Frontal cortex (tissue), 4 donors: ENCODE data around the gene PRPF40B. TPM values are rescaled to one million over a fixed set of nuclear protein-coding genes. Genes with fewer than 3 reads are reported as not detected.

ENCODE experiments used
- DNase-seq, 2 donors: peaks; one replicate each; pipeline ENCODE4 v3.0.0; 2012; ENCODE audit warnings: low spot score in 2 of 2
- FAIRE-seq: peaks from 2 replicates; lab custom pipeline; 2012; peaks lifted over from hg19 to GRCh38; lab: Jason Lieb, UNC
- total RNA-seq: library from RNA; depleted of rRNA; stranded (reverse); fragments of >200 nt; gene quantifications from one replicate; pipeline ENCODE4 v1.2.3, GENCODE V29; 2014
- donor health status: control.
- donor health status: control.
- donor health status: control.

The PRPF40B gene
- total RNA-seq, 1 donor from 2014 or later, result 19.2 TPM

- no peak for DNase-seq
- no peak for FAIRE-seq
Measured at GRCh38 chr12:49633703-49634345, 10.5 kb downstream of the PRPF40B start.

GRCh38 chr12:49635036-49635435 lies 11.7 kb downstream of the PRPF40B start:
- DNase-seq (no peak), FAIRE-seq (no peak)

- FAIRE-seq, result no peak
- no peak for DNase-seq
Measured at GRCh38 chr12:49635656-49636055, 12.3 kb downstream of the PRPF40B start.

GRCh38 chr12:49636574-49636973 lies 13.2 kb downstream of the PRPF40B start:
- FAIRE-seq (no peak), DNase-seq (no peak)

GRCh38 chr12:49636979-49637755 lies 13.8 kb downstream of the PRPF40B start:
- DNase-seq (peak; percentile 66 to 81), FAIRE-seq (no peak)

- FAIRE-seq (no peak), DNase-seq (no peak)
Measured at GRCh38 chr12:49641748-49642369, 18.5 kb downstream of the PRPF40B start.

GRCh38 chr12:49642370-49642802 lies 19.0 kb downstream of the PRPF40B start:
- FAIRE-seq, result no peak

GRCh38 chr12:49643135-49643534 lies 19.8 kb downstream of the PRPF40B start:
- DNase-seq (no peak), FAIRE-seq (no peak)

More at GRCh38 chr12:49642370-49642802, 19.0 kb downstream of the PRPF40B start:
- DNase-seq, result no peak

GRCh38 chr12:49643961-49644619 lies 20.7 kb downstream of the PRPF40B start:
- FAIRE-seq, result no peak
- DNase-seq, result no peak

- peak; percentile 17 for FAIRE-seq
Measured at GRCh38 chr12:49644620-49644994, 21.2 kb downstream of the PRPF40B start.

GRCh38 chr12:49645146-49646039 lies 22.0 kb downstream of the PRPF40B start:
- FAIRE-seq, result no peak

More at GRCh38 chr12:49644620-49644994, 21.2 kb downstream of the PRPF40B start:
- DNase-seq, result peak; percentile 80 to 91

GRCh38 chr12:49646331-49646830 lies 23.0 kb downstream of the PRPF40B start:
- no peak for DNase-seq
- no peak for FAIRE-seq

More at GRCh38 chr12:49645146-49646039, 22.0 kb downstream of the PRPF40B start:
- DNase-seq, result no peak

GRCh38 chr12:49646871-49647654 lies 23.7 kb downstream of the PRPF40B start:
- DNase-seq, result no peak
- no peak for FAIRE-seq

GRCh38 chr12:49647827-49648711 lies 24.7 kb downstream of the PRPF40B start:
- DNase-seq (no peak), FAIRE-seq (no peak)

GRCh38 chr12:49648712-49649003 lies 25.3 kb downstream of the PRPF40B start:
- FAIRE-seq, result no peak

GRCh38 chr12:49649445-49649844 lies 26.1 kb downstream of the PRPF40B start:
- FAIRE-seq (no peak), DNase-seq (no peak)

More at GRCh38 chr12:49648712-49649003, 25.3 kb downstream of the PRPF40B start:
- DNase-seq, result no peak

GRCh38 chr12:49649892-49650291 lies 26.5 kb downstream of the PRPF40B start:
- no peak for FAIRE-seq
- no peak for DNase-seq
